ENCODE data around the gene NSG1. TPM values are rescaled to one million over a fixed set of nuclear protein-coding genes. Genes with fewer than 3 reads are reported as not detected.

The NSG1 gene
- total and polyA plus RNA-seq, 2 experiments from 2014 or later: 30.2 to 70.1 TPM

DNA sequence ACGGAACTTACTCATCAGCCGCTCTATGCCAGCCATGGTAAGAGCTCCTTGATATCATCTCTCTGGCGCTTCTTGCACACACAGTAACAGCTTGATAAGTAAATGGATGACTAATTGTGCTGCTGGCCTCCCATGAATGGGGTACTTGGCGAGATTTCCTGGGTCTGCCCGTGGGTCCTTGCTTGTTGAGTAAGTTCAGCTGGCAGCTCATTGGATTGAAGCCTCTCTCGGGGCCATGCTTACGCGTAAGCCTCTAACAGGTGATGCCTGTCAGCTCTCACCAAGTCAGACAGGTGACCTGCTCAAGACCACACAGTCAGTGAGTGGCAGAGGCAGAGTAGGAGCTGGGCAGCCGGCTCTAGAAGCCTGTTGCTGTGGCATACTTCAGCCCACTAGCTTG is 7.7 kb downstream of the NSG1 start:
- H3K4me3 ChIP-seq: no peak overlapping the region
- no peak overlapping the region for H2AFZ ChIP-seq
- H4K20me1 ChIP-seq (ENCODE audit: insufficient read depth, poor library complexity, severe bottlenecking): no peaks in the 10 kb centered on the region
- TF ChIP-seq, protein P1, sequence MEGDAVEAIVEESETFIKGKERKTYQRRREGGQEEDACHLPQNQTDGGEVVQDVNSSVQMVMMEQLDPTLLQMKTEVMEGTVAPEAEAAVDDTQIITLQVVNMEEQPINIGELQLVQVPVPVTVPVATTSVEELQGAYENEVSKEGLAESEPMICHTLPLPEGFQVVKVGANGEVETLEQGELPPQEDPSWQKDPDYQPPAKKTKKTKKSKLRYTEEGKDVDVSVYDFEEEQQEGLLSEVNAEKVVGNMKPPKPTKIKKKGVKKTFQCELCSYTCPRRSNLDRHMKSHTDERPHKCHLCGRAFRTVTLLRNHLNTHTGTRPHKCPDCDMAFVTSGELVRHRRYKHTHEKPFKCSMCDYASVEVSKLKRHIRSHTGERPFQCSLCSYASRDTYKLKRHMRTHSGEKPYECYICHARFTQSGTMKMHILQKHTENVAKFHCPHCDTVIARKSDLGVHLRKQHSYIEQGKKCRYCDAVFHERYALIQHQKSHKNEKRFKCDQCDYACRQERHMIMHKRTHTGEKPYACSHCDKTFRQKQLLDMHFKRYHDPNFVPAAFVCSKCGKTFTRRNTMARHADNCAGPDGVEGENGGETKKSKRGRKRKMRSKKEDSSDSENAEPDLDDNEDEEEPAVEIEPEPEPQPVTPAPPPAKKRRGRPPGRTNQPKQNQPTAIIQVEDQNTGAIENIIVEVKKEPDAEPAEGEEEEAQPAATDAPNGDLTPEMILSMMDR (IDR thresholded peaks at IDR 0.05; ENCODE audit: poor library complexity): no peak
- TF ChIP-seq EZH2 (IDR thresholded peaks at IDR 0.05; ENCODE audit: borderline replicate concordance): no peak
- TF ChIP-seq EZH2phosphoT487 (IDR thresholded peaks at IDR 0.05; ENCODE audit: low read depth, severe bottlenecking, unreplicated experiment): no peak
- no peak overlapping the region for H3K4me2 ChIP-seq
- no peaks in the 10 kb centered on the region for H3K9me3 ChIP-seq (ENCODE audit: low read depth)
- H3K79me2 ChIP-seq: no peaks in the 10 kb centered on the region
- 78% methylated on average over 9 of the region's 9 CpGs for WGBS (ENCODE audit: low lambda C conversion rate, missing lambda C conversion rate)
- peaks cover 5% of the 10 kb centered on the region for H3K27me3 ChIP-seq
- H3K27ac ChIP-seq: no peak overlapping the region
- no peaks in the 10 kb centered on the region for H3K4me1 ChIP-seq (ENCODE audit: insufficient read depth)
- DNase-seq (ENCODE audit: low spot score): no peak
- H3K36me3 ChIP-seq (replicated peaks; ENCODE audit: insufficient read depth, low read depth): no peaks in the 10 kb centered on the region
- H3K9me2 ChIP-seq (replicated peaks; ENCODE audit: insufficient read depth): no peaks in the 10 kb centered on the region

DNA sequence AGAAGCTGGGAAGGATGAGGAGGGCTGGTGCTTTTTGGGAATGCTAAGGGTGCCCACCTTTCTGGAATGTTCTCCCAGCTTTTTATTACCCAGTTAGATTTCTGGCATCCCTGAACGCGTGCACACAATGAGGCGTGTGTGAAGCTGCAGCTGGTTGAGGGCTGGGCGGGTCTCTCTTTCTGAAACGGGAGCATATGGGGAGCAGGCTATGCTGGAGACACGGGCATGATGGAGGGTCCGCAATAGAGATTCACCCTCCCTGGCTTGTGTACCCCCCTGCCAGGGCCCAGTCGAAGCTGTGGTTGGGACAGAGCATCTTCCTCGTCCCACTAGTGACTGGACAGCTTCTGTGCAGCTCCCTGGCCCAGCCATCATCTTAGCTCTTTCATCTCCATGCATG is 8.5 kb downstream of the NSG1 start:
- Histone ChIP-seq H3K36me3 (replicated peaks; ENCODE audit: insufficient read depth, low read depth) (no peaks in the 10 kb centered on the region), H3K27me3 (peaks cover 5% of the 10 kb centered on the region), H3K79me2 (no peaks in the 10 kb centered on the region), H3K4me2 (no peak overlapping the region), H4K20me1 (ENCODE audit: insufficient read depth, poor library complexity, severe bottlenecking) (no peaks in the 10 kb centered on the region), H3K9me3 (ENCODE audit: low read depth) (no peaks in the 10 kb centered on the region), H2AFZ (no peak overlapping the region), H3K4me1 (ENCODE audit: insufficient read depth) (no peaks in the 10 kb centered on the region), H3K9me2 (replicated peaks; ENCODE audit: insufficient read depth) (no peaks in the 10 kb centered on the region), H3K4me3 (no peak overlapping the region), H3K27ac (no peak overlapping the region)
- TF ChIP-seq EZH2phosphoT487 (IDR thresholded peaks at IDR 0.05; ENCODE audit: low read depth, severe bottlenecking, unreplicated experiment) (no peak), EZH2 (IDR thresholded peaks at IDR 0.05; ENCODE audit: borderline replicate concordance) (no peak)
- TF ChIP-seq, protein P1 (IDR thresholded peaks at IDR 0.05; ENCODE audit: poor library complexity): no peak
- DNase-seq (ENCODE audit: low spot score): no peak
- 79% methylated on average over 9 of the region's 9 CpGs for WGBS (ENCODE audit: low lambda C conversion rate, missing lambda C conversion rate)

DNA sequence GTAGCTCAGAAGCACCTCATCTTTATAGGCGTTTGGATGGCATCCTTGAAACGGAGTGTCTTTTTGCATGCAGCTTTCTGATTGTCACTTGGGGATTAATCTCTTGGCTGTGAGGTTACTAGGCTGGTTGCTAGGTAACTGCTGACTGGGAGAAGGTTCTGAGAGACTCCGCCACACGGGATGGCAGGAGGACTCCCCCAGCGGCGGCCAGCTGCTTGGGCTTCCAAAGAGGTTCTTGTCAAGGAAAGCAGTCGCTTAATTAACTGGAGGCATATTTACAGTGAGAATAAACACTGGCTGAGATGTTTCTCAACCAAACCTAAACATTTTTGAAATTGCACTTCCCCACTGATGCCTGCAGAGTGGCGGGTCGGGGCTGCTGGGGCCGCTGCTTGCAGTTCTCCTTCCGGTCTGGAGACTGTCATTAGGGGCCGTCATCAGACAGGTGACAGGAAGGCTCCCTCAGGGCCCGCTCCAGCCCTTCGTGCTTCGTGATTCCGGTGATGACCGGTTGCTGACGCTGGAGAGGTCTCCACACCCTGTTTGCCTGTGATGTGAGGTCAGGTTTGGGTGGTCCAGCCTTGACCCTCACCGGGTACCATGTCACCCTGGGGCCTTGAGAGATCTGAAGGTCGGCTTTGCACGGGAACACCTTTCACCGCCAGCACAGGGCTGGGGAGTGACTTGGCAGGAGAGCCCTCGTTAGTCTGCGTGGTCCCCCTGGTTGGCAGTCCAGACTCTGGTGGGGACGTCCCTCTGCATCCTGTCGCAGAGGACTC is 9.1 kb downstream of the NSG1 start:
- WGBS (ENCODE audit: low lambda C conversion rate, missing lambda C conversion rate): 50% methylated on average over 26 of the region's 26 CpGs
- H3K27ac ChIP-seq: no peak overlapping the region
- H4K20me1 ChIP-seq (ENCODE audit: insufficient read depth, poor library complexity, severe bottlenecking): no peaks in the 10 kb centered on the region
- no peaks in the 10 kb centered on the region for H3K4me1 ChIP-seq (ENCODE audit: insufficient read depth)
- no peaks in the 10 kb centered on the region for H3K36me3 ChIP-seq (replicated peaks; ENCODE audit: insufficient read depth, low read depth)
- no peak overlapping the region for H3K4me2 ChIP-seq
- peak; percentile 53 for DNase-seq (ENCODE audit: low spot score)
- no peaks in the 10 kb centered on the region for H3K79me2 ChIP-seq
- TF ChIP-seq, protein P1 (IDR thresholded peaks at IDR 0.05; ENCODE audit: poor library complexity): no peak
- TF ChIP-seq EZH2phosphoT487 (IDR thresholded peaks at IDR 0.05; ENCODE audit: low read depth, severe bottlenecking, unreplicated experiment) (no peak), EZH2 (IDR thresholded peaks at IDR 0.05; ENCODE audit: borderline replicate concordance) (no peak)
- no peak overlapping the region for H2AFZ ChIP-seq
- H3K9me3 ChIP-seq (ENCODE audit: low read depth): no peaks in the 10 kb centered on the region
- no peaks in the 10 kb centered on the region for H3K9me2 ChIP-seq (replicated peaks; ENCODE audit: insufficient read depth)
- H3K4me3 ChIP-seq: no peak overlapping the region
- H3K27me3 ChIP-seq: peaks cover 5% of the 10 kb centered on the region
